Fibroblast of the aortic adventitia (primary cell): ENCODE measurements around the gene SNAPC4. TPM values are rescaled to one million over a fixed set of nuclear protein-coding genes. Genes with fewer than 3 reads are reported as not detected.

Experiments
- DNase-seq: peaks from one replicate; pipeline ENCODE4 v3.0.0-alpha.2; 2010; ENCODE audit warnings: low read depth
- H3K4me3 ChIP-seq: 2 replicates; pipeline ENCODE4 v1.5.1; 2011; ENCODE audit warnings: low read depth, mild to moderate bottlenecking, control low read depth, low read length, moderate library complexity
- total RNA-seq: library from RNA; depleted of rRNA; stranded (reverse); fragments of >200 nt; gene quantifications from 2 replicates; pipeline ENCODE4 v1.2.3, GENCODE V29; 2012; ENCODE audit warnings: low replicate concordance
- TF ChIP-seq, protein P1 (sequence below): IDR thresholded peaks from 2 replicates; pipeline ENCODE4 v1.5.1; 2011; ENCODE audit warnings: mild to moderate bottlenecking, low read length, control low read depth, inconsistent platforms; ENCODE audit not compliant: insufficient read depth

Gene SNAPC4
- total RNA-seq, 1 donor: 12.1 TPM

GRCh38 chr9:136361047-136361753, 38.8 kb downstream of the SNAPC4 start:
- DNase-seq: peak; percentile 11
- H3K4me3 ChIP-seq: no peak overlapping the region
- TF ChIP-seq, protein P1, sequence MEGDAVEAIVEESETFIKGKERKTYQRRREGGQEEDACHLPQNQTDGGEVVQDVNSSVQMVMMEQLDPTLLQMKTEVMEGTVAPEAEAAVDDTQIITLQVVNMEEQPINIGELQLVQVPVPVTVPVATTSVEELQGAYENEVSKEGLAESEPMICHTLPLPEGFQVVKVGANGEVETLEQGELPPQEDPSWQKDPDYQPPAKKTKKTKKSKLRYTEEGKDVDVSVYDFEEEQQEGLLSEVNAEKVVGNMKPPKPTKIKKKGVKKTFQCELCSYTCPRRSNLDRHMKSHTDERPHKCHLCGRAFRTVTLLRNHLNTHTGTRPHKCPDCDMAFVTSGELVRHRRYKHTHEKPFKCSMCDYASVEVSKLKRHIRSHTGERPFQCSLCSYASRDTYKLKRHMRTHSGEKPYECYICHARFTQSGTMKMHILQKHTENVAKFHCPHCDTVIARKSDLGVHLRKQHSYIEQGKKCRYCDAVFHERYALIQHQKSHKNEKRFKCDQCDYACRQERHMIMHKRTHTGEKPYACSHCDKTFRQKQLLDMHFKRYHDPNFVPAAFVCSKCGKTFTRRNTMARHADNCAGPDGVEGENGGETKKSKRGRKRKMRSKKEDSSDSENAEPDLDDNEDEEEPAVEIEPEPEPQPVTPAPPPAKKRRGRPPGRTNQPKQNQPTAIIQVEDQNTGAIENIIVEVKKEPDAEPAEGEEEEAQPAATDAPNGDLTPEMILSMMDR: no peak

- TF ChIP-seq, protein P1: no peak
- no peak overlapping the region for H3K4me3 ChIP-seq
- DNase-seq: no peak
Observed at GRCh38 chr9:136359774-136360718, 39.9 kb downstream of the SNAPC4 start.

DNA sequence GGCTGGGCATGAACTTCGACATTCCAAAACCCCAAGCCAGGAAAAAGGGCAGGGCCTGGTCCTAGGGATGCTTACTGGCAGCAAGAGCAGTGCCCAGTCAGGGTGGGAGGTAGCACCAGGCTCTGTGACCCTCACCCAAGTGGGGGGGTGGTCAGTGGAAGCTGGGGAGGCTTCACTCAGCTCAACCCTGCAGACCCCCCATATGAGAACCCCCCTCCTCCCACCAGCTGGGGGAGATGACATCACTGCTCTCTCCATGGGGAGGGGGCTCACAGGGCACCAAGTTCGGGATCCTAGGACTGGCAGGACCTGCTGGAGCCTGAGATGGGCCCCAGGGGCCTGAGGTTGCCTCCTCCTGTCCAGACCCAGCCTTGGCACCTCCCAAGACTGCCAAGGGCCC, 41.1 kb downstream of the SNAPC4 start:
- DNase-seq: no peak
- H3K4me3 ChIP-seq: no peak overlapping the region
- TF ChIP-seq, protein P1: no peak

DNA sequence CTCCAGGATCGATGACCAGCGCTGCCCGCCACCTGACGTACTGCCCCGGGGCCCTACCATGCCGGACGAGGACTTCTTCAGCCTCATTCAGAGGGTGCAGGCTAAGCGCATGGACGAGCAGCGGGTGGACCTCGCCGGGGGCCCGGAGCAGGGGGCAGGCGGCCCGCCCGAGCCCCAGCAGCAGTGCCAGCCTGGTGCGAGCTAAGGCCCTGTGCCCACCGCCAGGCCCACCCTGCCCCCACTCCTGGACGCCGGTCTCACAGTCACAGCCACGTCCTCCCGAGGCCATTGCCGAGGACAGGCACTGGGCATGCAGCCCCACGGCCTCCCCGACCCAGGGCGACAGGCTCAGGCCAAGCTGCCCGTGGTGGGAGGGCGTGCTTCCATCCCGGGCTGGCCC, 42.0 kb downstream of the SNAPC4 start:
- TF ChIP-seq, protein P1: no peak
- no peak overlapping the region for H3K4me3 ChIP-seq
- no peak for DNase-seq

DNA sequence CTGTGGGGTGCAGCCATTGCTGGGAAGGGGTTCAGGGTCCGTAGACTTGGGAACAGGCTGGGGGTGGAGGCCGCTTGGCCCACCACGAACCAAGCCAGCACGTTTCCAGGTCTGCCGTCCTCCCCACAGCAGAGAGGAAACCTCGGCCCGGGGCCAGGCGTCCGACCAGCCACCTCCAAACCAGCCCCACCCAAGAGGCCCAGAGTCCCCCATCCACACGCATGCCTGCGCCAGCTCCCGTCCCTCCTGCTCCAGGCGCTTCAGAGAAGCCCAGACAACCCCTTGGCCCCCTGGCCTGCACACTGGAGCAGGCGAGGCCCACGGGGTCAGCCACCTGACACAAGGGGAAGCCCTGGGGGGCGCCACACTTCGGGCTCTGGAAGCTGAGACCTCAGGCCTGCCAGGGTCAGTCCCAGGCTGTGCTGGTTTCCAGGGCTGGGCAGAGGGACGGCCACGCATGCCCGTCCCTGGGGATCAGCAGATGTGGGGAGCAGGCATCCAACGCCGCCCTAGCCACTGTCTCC, 42.7 kb downstream of the SNAPC4 start:
- TF ChIP-seq, protein P1: no peak
- no peak overlapping the region for H3K4me3 ChIP-seq
- DNase-seq: no peak

DNA sequence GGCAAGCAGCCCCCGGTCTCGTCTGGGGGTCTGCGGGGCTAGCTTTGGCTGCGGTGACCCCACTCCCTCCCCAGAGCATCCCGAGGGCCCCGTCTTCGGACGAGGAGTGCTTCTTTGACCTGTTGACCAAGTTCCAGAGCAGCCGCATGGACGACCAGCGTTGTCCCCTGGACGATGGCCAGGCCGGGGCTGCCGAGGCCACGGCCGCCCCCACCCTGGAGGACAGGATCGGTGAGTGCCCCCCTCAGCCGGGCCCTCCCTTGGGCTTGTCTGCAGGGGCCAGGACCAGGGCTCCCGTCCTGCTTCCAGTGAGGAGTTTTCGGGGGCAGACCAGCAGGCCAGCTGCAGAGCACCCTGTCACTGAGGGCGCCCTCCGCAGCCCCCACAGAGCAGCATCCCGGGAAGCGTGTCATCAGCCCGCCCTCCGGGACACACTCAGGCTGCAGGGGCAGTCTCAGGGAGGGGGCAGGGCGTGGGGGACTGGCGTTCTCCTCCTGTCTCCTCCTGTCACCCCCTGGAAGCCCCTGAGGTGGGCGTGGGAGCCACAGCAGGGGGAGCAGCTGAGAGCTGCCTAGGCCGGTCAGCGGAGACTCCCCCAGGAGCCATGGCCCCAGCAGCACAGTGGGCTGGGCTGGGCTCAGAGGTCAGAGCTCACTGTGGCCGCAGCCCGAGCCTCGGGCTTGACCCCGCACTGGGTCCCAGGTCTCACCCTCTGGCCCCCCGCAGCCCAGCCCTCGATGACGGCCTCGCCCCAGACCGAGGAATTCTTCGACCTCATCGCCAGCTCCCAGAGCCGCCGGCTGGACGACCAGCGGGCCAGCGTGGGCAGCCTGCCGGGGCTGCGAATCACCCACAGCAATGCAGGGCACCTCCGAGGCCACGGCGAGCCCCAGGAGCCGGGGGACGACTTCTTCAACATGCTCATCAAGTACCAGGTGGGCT, 44.1 kb downstream of the SNAPC4 start:
- TF ChIP-seq, protein P1: no peak
- no peak for DNase-seq
- H3K4me3 ChIP-seq: no peak overlapping the region
